Mesenchymal stem cell (in vitro differentiated cells and primary cell): Measurements from ENCODE around the gene FAM135A. TPM values are rescaled to one million over a fixed set of nuclear protein-coding genes. Genes with fewer than 3 reads are reported as not detected.
"Not testable (repeated sequence)": the region's sequence is repeated elsewhere in the genome, so short reads cannot be mapped to it uniquely, and the experiment has no call there.

ENCODE experiments used
- DNase-seq: peaks from one replicate; pipeline ENCODE4 v3.0.0-alpha.2; 2013
- H2AFZ ChIP-seq: one replicate; pipeline ENCODE4 v1.6.1; 2013; ENCODE audit warnings: low read depth, mild to moderate bottlenecking, control low read depth, inconsistent platforms, low read length, moderate library complexity
- H2AK5ac ChIP-seq: 2 replicates; pipeline ENCODE4 v1.6.1; 2013; ENCODE audit warnings: low read length, moderate library complexity, mild to moderate bottlenecking, inconsistent platforms; ENCODE audit not compliant: severe bottlenecking
- H2BK120ac ChIP-seq: one replicate; pipeline ENCODE4 v1.6.1; 2013; ENCODE audit warnings: low read depth, mild to moderate bottlenecking, inconsistent platforms, low read length, moderate library complexity
- H2BK12ac ChIP-seq, 2 experiments: one replicate each; pipeline ENCODE4 v1.6.1; 2013; ENCODE audit warnings: inconsistent platforms in 2 of 2, low read length in 2 of 2, mild to moderate bottlenecking in 2 of 2, moderate library complexity in 2 of 2, control low read depth in 1 of 2
- H2BK15ac ChIP-seq: one replicate; pipeline ENCODE4 v1.6.1; 2013; ENCODE audit warnings: mild to moderate bottlenecking, low read depth, inconsistent platforms; ENCODE audit not compliant: poor library complexity, severe bottlenecking
- H2BK5ac ChIP-seq: 2 replicates; pipeline ENCODE4 v1.6.1; 2013; ENCODE audit warnings: low read depth, mild to moderate bottlenecking, low read length, control low read depth, inconsistent platforms; ENCODE audit not compliant: poor library complexity, severe bottlenecking
- H3K14ac ChIP-seq, 2 experiments: one replicate each; pipeline ENCODE4 v1.6.1; 2013; ENCODE audit warnings: inconsistent platforms in 2 of 2, low read length in 2 of 2, control low read depth in 1 of 2, mild to moderate bottlenecking in 1 of 2, moderate library complexity in 1 of 2
- H3K18ac ChIP-seq, 2 experiments: one replicate each; pipeline ENCODE4 v1.6.1; 2013; ENCODE audit warnings: inconsistent platforms in 2 of 2, low read length in 2 of 2, control low read depth in 1 of 2, low read depth in 1 of 2, mild to moderate bottlenecking in 1 of 2
- H3K23ac ChIP-seq, 2 experiments: one replicate each; pipeline ENCODE4 v1.6.1; 2013; ENCODE audit warnings: inconsistent platforms in 2 of 2, low read length in 2 of 2, mild to moderate bottlenecking in 2 of 2, moderate library complexity in 2 of 2, control low read depth in 1 of 2
- H3K27ac ChIP-seq: 2 replicates; pipeline ENCODE4 v1.5.1; 2013; ENCODE audit warnings: mild to moderate bottlenecking, moderate library complexity, low read length, control low read depth, inconsistent platforms; ENCODE audit not compliant: poor library complexity, severe bottlenecking
- H3K27me3 ChIP-seq, 2 experiments: 2 replicates each; pipeline versions ENCODE4 v1.6.1 to v1.7.0; 2013; ENCODE audit warnings: low read length in 2 of 2, mild to moderate bottlenecking in 2 of 2, moderate library complexity in 2 of 2, control low read depth in 1 of 2, inconsistent platforms in 1 of 2; ENCODE audit not compliant: control insufficient read depth in 1 of 2, insufficient read depth in 1 of 2
- H3K36me3 ChIP-seq, 2 experiments: 2 replicates each; pipeline versions ENCODE4 v1.6.1 to v1.7.0; 2013; ENCODE audit warnings: low read length in 2 of 2, control low read depth in 1 of 2, inconsistent platforms in 1 of 2, low read depth in 1 of 2, mild to moderate bottlenecking in 1 of 2; ENCODE audit not compliant: insufficient read depth in 2 of 2, control insufficient read depth in 1 of 2
- H3K4ac ChIP-seq, 2 experiments: one replicate each; pipeline ENCODE4 v1.6.1; 2013; ENCODE audit warnings: inconsistent platforms in 2 of 2, low read length in 2 of 2, mild to moderate bottlenecking in 2 of 2, moderate library complexity in 2 of 2, control low read depth in 1 of 2, low read depth in 1 of 2
- H3K4me1 ChIP-seq: 2 replicates; pipeline ENCODE4 v1.6.1; 2013; ENCODE audit warnings: low read depth, low read length, control low read depth; ENCODE audit not compliant: control insufficient read depth, insufficient read depth
- H3K4me2 ChIP-seq: 2 replicates; pipeline ENCODE4 v1.6.1; 2013; ENCODE audit warnings: low read length, mild to moderate bottlenecking, inconsistent platforms; ENCODE audit not compliant: poor library complexity, severe bottlenecking
- H3K4me3 ChIP-seq, 2 experiments: 2 replicates each; pipeline versions ENCODE4 v1.5.1 to v1.7.0; 2013; ENCODE audit warnings: low read length in 2 of 2, mild to moderate bottlenecking in 2 of 2, control low read depth in 1 of 2, low read depth in 1 of 2; ENCODE audit not compliant: insufficient read depth in 1 of 2
- H3K79me1 ChIP-seq: replicated peaks from 2 replicates; pipeline ENCODE4 v1.6.1; 2013; ENCODE audit warnings: mild to moderate bottlenecking, control low read depth, low read length, inconsistent platforms; ENCODE audit not compliant: poor library complexity, severe bottlenecking
- H3K9ac ChIP-seq: 2 replicates; pipeline ENCODE4 v1.7.0; 2013; ENCODE audit warnings: mild to moderate bottlenecking, low read length, moderate library complexity
- H3K9me3 ChIP-seq: 2 replicates; pipeline ENCODE4 v1.7.0; 2013; ENCODE audit warnings: mild to moderate bottlenecking, low read length; ENCODE audit not compliant: control insufficient read depth
- H4K8ac ChIP-seq: one replicate; pipeline ENCODE4 v1.6.1; 2013; ENCODE audit warnings: inconsistent platforms, mild to moderate bottlenecking, low read length, moderate library complexity
- H4K91ac ChIP-seq: one replicate; pipeline ENCODE4 v1.6.1; 2013; ENCODE audit warnings: mild to moderate bottlenecking, low read length, inconsistent platforms
- WGBS: methylation state at CpG from one replicate; pipeline ENCODE4 v1.1.7; 2013; ENCODE audit warnings: mixed read lengths; 5-methylcytosine and 5-hydroxymethylcytosine counted together
- small RNA-seq: library from polyadenylated mRNA; stranded (forward); fragments of <200 nt; extraction: miRNeasy Mini kit (QIAGEN cat#:217004); gene quantifications from one replicate; pipeline ENCODE3, GENCODE V24; 2013; ENCODE audit warnings: low read depth

Gene FAM135A

GRCh38 chr6:70609181-70609580, 195.9 kb downstream of the FAM135A start:
- not testable (repeated sequence) for H3K4me3 ChIP-seq, H3K4me1 ChIP-seq, H2BK120ac ChIP-seq, H3K27ac ChIP-seq, H3K27me3 ChIP-seq, H2AFZ ChIP-seq, H3K14ac ChIP-seq, H4K91ac ChIP-seq, H3K9ac ChIP-seq, H3K4me2 ChIP-seq, H2BK5ac ChIP-seq, H3K79me1 ChIP-seq, H3K18ac ChIP-seq, H2BK12ac ChIP-seq, H2AK5ac ChIP-seq, H2BK15ac ChIP-seq, H3K4ac ChIP-seq, DNase-seq, H4K8ac ChIP-seq, H3K9me3 ChIP-seq, H3K23ac ChIP-seq, H3K36me3 ChIP-seq
- WGBS = 93% methylated on average over 7 of the region's 13 CpGs

Small RNA genes within 50 kb of the gene (small RNA-seq; reads per million reads assigned to genes)
- gene RNU7-48P = not detected
